GM19193 (cell line): ENCODE data around the gene AMY1B.
"Not testable (repeated sequence)": the region's sequence is repeated elsewhere in the genome, so short reads cannot be mapped to it uniquely, and the experiment has no call there.

Source experiments
- POLR2A ChIP-seq: IDR thresholded peaks from 4 replicates; pipeline ENCODE4 v1.6.1; 2011; ENCODE audit not compliant: insufficient read depth, insufficient read length; ENCODE audit errors: extremely low read depth

AMY1B gene

GRCh38 chr1:103696110-103696509 lies at the start of gene AMY1B:
Gene AMY1B, minus strand, starts transcription at chr1:103696210. Its CDS starts 571 bp downstream, at chr1:103695639.
- not testable (repeated sequence) for TF ChIP-seq POLR2A

- TF ChIP-seq POLR2A: not testable (repeated sequence)
Measured at GRCh38 chr1:103655460-103655859, 40.5 kb downstream of the AMY1B start, which contains the start of gene AMY1A. Gene AMY1A, plus strand, starts transcription at chr1:103655760. Its CDS starts 571 bp downstream, at chr1:103656331.
